Measurements from ENCODE around the gene TUBGCP4. TPM values are rescaled to one million over a fixed set of nuclear protein-coding genes. Genes with fewer than 3 reads are reported as not detected.

Gene TUBGCP4
- total and polyA plus RNA-seq, 11 donors, result 5.9 to 16.7 (median 12.5) TPM

DNA sequence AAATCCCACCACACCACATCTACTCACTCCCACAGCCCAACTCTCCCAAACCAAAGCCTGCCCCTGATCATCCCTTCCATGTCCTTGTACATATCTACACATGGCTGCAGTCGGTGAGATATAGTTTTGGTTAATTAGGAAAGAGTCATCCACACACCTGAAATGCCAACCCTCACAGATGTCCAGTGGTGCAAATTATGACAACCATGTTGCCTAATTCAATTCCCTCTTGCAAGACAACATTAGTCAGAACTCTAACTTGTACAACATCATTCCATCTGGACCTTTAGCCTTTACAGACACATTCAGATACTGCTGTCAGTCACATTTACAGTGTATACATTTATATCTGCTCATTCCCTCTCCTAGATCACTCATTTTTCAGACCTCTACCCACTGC is 41.2 kb downstream of the TUBGCP4 start:
- ATAC-seq (no peak), DNase-seq (no peak)
- H3K36me3 ChIP-seq, result peaks cover 0 to 100% (median 94%) of the 10 kb centered on the region in 9 donors
- H3K4me1 ChIP-seq, result no peaks in the 10 kb centered on the region
- no peak overlapping the region for H3K27ac ChIP-seq
- H3K4me3 ChIP-seq, result no peak overlapping the region
- TF ChIP-seq POLR2A (IDR thresholded peaks at IDR 0.05), result no peak
- TF ChIP-seq, protein P1, sequence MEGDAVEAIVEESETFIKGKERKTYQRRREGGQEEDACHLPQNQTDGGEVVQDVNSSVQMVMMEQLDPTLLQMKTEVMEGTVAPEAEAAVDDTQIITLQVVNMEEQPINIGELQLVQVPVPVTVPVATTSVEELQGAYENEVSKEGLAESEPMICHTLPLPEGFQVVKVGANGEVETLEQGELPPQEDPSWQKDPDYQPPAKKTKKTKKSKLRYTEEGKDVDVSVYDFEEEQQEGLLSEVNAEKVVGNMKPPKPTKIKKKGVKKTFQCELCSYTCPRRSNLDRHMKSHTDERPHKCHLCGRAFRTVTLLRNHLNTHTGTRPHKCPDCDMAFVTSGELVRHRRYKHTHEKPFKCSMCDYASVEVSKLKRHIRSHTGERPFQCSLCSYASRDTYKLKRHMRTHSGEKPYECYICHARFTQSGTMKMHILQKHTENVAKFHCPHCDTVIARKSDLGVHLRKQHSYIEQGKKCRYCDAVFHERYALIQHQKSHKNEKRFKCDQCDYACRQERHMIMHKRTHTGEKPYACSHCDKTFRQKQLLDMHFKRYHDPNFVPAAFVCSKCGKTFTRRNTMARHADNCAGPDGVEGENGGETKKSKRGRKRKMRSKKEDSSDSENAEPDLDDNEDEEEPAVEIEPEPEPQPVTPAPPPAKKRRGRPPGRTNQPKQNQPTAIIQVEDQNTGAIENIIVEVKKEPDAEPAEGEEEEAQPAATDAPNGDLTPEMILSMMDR (IDR thresholded peaks at IDR 0.05), result no peak
- 87 to 98% (median 92%) methylated on average over 1 of the region's 1 CpG for WGBS, 4 donors
- no peaks in the 10 kb centered on the region for H3K27me3 ChIP-seq
- H3K9me3 ChIP-seq, result no peaks in the 10 kb centered on the region
- intact Hi-C loops (cut with DNase I), result no loop called here

DNA sequence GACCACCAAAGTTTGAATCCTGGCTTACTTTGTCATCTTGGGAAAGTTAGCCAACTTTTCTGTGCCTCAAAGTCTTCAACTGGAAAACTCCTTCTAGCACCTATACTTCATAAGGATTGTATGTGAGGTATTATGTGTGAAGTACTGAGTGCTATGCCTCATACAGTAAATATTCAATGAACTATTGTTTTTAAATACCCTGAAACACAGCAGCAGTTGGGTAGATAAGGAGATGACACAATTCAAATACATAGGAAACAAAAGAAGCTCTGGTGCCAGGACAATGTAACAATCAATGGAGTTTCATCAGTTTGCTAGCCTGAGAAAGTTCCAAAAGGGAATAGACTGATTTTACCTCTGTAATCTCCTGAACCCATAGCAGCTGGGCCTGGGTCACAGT is 43.3 kb downstream of the TUBGCP4 start:
- Histone ChIP-seq H3K4me3 (no peak overlapping the region), H3K27me3 (no peaks in the 10 kb centered on the region), H3K36me3 (peaks cover 0 to 98% (median 89%) of the 10 kb centered on the region in 9 donors), H3K27ac (no peak overlapping the region), H3K4me1 (no peaks in the 10 kb centered on the region), H3K9me3 (no peaks in the 10 kb centered on the region)
- no peak for TF ChIP-seq POLR2A (IDR thresholded peaks at IDR 0.05)
- TF ChIP-seq, protein P1 (IDR thresholded peaks at IDR 0.05), result no peak
- DNase-seq, result no peak
- ATAC-seq, result no peak
- intact Hi-C loops (cut with DNase I), result no loop called here

DNA sequence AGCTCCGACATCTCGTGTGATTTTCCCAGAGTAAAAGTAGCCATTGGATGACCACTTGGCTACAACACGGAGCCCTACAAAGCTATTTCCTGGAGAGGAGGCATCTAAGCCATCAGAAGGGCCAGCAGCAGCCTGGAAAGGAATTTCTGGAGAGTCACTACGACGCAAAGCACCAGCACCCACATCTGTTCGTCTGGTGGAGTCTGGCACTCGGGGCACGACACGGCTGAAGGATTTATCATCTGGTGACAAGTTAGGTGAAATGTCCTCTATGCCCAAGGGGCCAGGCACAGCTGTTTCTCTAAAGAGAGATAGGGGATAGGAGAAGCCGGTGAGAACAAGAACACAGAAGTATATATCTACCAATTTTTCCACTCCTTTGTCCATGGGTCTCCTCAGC is 49.5 kb downstream of the TUBGCP4 start:
- no peak for DNase-seq
- no peaks in the 10 kb centered on the region for H3K9me3 ChIP-seq
- peaks cover 0 to 98% (median 82%) of the 10 kb centered on the region in 9 donors for H3K36me3 ChIP-seq
- H3K4me3 ChIP-seq, result no peak overlapping the region
- WGBS, 4 donors, result 47 to 60% (median 57%) methylated on average over 10 of the region's 10 CpGs
- TF ChIP-seq, protein P1 (IDR thresholded peaks at IDR 0.05), result no peak
- no peak for TF ChIP-seq POLR2A (IDR thresholded peaks at IDR 0.05)
- no peaks in the 10 kb centered on the region for H3K4me1 ChIP-seq
- no peak overlapping the region for H3K27ac ChIP-seq
- ATAC-seq, result no peak
- no peaks in the 10 kb centered on the region for H3K27me3 ChIP-seq
- intact Hi-C loops (cut with DNase I), result no loop called here

DNA sequence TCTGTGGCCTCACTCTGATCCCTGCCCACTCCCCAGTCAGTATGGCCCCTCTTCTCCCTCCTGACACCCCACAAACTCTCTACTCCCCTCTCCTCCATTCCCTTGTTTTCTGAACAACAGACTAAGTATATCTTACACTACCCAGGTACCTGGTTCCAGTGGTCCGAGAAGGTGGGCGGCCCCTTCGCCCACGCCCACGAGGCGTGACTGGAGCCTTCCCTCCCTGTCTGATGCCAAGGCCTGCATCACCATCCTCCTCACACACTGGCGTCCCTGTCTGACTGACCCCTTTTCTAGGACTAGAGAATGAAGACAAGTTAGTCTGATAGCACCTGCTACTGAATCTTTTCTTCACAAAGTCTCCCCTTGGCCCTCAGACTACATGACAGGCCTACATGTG is 50.0 kb downstream of the TUBGCP4 start:
- H3K4me1 ChIP-seq, result no peaks in the 10 kb centered on the region
- H3K4me3 ChIP-seq, result no peak overlapping the region
- no peak overlapping the region for H3K27ac ChIP-seq
- intact Hi-C loops (cut with DNase I), result no loop called here
- no peaks in the 10 kb centered on the region for H3K9me3 ChIP-seq
- no peak for DNase-seq
- H3K27me3 ChIP-seq, result no peaks in the 10 kb centered on the region
- no peak for ATAC-seq
- H3K36me3 ChIP-seq, result peaks cover 0 to 98% (median 82%) of the 10 kb centered on the region in 9 donors
- 94 to 95% (median 95%) methylated on average over 7 of the region's 7 CpGs for WGBS, 4 donors
- no peak for TF ChIP-seq POLR2A (IDR thresholded peaks at IDR 0.05)
- TF ChIP-seq, protein P1 (IDR thresholded peaks at IDR 0.05), result no peak

Data from heart left ventricle (tissue), 16 donors.